OCI-LY7 (cell line): ENCODE data around the gene CCDC187.

Experiments
- CTCF ChIP-seq: fragments of 200-600 bp; sonication (generic); conservative IDR thresholded peaks from 2 replicates; pipeline ENCODE4 v1.5.1; 2014; ENCODE audit warnings: mild to moderate bottlenecking, antibody characterized with exemption, low read length, moderate library complexity, mixed read lengths
- EZH2phosphoT487 ChIP-seq: fragments of 200-600 bp; sonication (generic); IDR thresholded peaks from 2 replicates; pipeline ENCODE4 v1.6.1; 2018; ENCODE audit warnings: low read depth, borderline replicate concordance, mild to moderate bottlenecking, mixed run types, antibody characterized with exemption, low read length, moderate library complexity, mixed read lengths

GRCh38 chr9:136260521-136260920 lies 43.4 kb downstream of the CCDC187 start:
- TF ChIP-seq CTCF (no peak), EZH2phosphoT487 (no peak)
